MM.1S (cell line): ENCODE measurements around the gene CCDC107.

Experiments used
- DNase-seq: peaks from one replicate; pipeline ENCODE4 v3.0.0-alpha.2; 2015
- H2AFZ ChIP-seq: fragments of 300-600 bp; sonication (generic); 2 replicates; pipeline ENCODE4 v1.6.0; 2016; ENCODE audit warnings: antibody characterized with exemption, low read length
- H3F3A ChIP-seq: fragments of 300-600 bp; sonication (generic); 2 replicates; pipeline ENCODE4 v1.6.1; 2016; ENCODE audit warnings: mild to moderate bottlenecking, antibody characterized with exemption, low read length, moderate library complexity, mixed read lengths; ENCODE audit not compliant: insufficient read depth
- H3K27ac ChIP-seq: fragments of 300-600 bp; sonication (generic); 2 replicates; pipeline ENCODE4 v1.5.1; 2016; ENCODE audit warnings: mild to moderate bottlenecking, low read length
- H3K27me3 ChIP-seq: fragments of 300-600 bp; sonication (generic); replicated peaks from 2 replicates; pipeline ENCODE4 v1.6.0; 2016; ENCODE audit warnings: low read length; ENCODE audit not compliant: insufficient read depth
- H3K36me3 ChIP-seq: fragments of 300-600 bp; sonication (generic); replicated peaks from 2 replicates; pipeline ENCODE4 v1.6.1; 2016; ENCODE audit warnings: mild to moderate bottlenecking, low read length, mixed read lengths; ENCODE audit not compliant: insufficient read depth
- H3K4me1 ChIP-seq: fragments of 300-600 bp; sonication (generic); 2 replicates; pipeline ENCODE4 v1.6.1; 2016; ENCODE audit warnings: low read length, mixed read lengths
- H3K4me2 ChIP-seq: fragments of 300-600 bp; sonication (generic); 2 replicates; pipeline ENCODE4 v1.6.0; 2016; ENCODE audit warnings: low read depth, low read length
- H3K4me3 ChIP-seq: fragments of 300-600 bp; sonication (generic); 2 replicates; pipeline ENCODE4 v1.5.1; 2016; ENCODE audit warnings: low read length, mixed read lengths
- H3K79me2 ChIP-seq: fragments of 300-600 bp; sonication (generic); 2 replicates; pipeline ENCODE4 v1.6.1; 2016; ENCODE audit warnings: mixed run types, low read length, mixed read lengths
- H3K9ac ChIP-seq: fragments of 300-600 bp; sonication (generic); 2 replicates; pipeline ENCODE4 v1.6.1; 2016; ENCODE audit warnings: low read length, mixed read lengths
- H3K9me2 ChIP-seq: fragments of 300-600 bp; sonication (generic); replicated peaks from 2 replicates; pipeline ENCODE4 v1.6.1; 2016; ENCODE audit warnings: mild to moderate bottlenecking, low read length, mixed read lengths; ENCODE audit not compliant: insufficient read depth
- H3K9me3 ChIP-seq: fragments of 300-600 bp; sonication (generic); replicated peaks from 2 replicates; pipeline ENCODE4 v1.6.1; 2016; ENCODE audit warnings: mild to moderate bottlenecking, low read length, mixed read lengths; ENCODE audit not compliant: insufficient read depth
- H4K20me1 ChIP-seq: fragments of 300-600 bp; sonication (generic); 2 replicates; pipeline ENCODE4 v1.6.1; 2016; ENCODE audit warnings: mild to moderate bottlenecking, low read length, moderate library complexity, mixed read lengths; ENCODE audit not compliant: insufficient read depth
- EZH2 ChIP-seq: fragments of 300-600 bp; sonication (generic); optimal IDR thresholded peaks from 2 replicates; pipeline ENCODE3; 2017; ENCODE audit warnings: low read depth, mild to moderate bottlenecking, antibody characterized with exemption, low read length, mixed read lengths
- EZH2phosphoT487 ChIP-seq: fragments of 300-600 bp; sonication (generic); IDR thresholded peaks from 2 replicates; pipeline ENCODE4 v1.6.1; 2018; ENCODE audit warnings: antibody characterized with exemption, low read length
- TF ChIP-seq, protein P1 (sequence below): fragments of 300-600 bp; sonication (generic); IDR thresholded peaks from 2 replicates; pipeline ENCODE4 v1.5.1; 2016; ENCODE audit warnings: antibody characterized with exemption, low read length, mixed read lengths

CCDC107 gene

DNA sequence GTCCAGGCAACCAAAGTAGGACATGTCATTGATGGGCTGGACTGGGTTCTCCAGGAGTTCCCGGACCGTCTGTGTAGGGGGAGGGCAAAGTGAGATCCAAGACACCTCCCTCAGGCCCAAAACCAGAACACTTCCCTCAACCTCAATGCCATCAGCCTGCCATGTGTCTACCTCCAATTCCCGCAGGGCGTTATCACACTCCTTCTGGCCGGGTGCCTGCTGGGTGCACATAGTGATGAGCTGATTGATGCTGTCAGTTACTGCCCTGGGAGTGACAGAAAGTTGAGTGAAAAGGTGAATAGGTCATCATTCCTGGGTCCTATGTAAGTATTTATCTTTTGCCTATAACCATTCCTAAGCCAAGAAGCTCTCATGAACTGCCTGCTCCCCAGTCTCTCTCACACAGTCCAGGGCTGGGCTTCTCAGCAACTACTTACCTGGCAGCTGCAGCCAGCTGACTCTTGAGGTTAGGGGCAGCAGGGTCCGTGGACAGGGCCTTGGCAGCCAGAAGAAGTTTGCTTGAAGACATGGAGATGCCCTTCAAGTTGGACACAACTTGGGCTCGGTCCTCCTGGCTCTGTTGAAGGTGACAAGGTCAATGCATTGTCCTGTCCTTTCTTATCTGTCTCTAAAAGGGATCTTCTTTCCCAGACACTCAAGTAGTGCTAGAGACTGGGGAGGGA is 52.9 kb downstream of the CCDC107 start:
- peaks cover 4% of the 10 kb centered on the region for H3K36me3 ChIP-seq
- H3K27me3 ChIP-seq, result no peaks in the 10 kb centered on the region

More for the DNA sequence above, 52.9 kb downstream of the CCDC107 start:
- H3F3A ChIP-seq, result no peaks in the 10 kb centered on the region
- no peak for TF ChIP-seq EZH2
- no peak for TF ChIP-seq EZH2phosphoT487
- TF ChIP-seq, protein P1, sequence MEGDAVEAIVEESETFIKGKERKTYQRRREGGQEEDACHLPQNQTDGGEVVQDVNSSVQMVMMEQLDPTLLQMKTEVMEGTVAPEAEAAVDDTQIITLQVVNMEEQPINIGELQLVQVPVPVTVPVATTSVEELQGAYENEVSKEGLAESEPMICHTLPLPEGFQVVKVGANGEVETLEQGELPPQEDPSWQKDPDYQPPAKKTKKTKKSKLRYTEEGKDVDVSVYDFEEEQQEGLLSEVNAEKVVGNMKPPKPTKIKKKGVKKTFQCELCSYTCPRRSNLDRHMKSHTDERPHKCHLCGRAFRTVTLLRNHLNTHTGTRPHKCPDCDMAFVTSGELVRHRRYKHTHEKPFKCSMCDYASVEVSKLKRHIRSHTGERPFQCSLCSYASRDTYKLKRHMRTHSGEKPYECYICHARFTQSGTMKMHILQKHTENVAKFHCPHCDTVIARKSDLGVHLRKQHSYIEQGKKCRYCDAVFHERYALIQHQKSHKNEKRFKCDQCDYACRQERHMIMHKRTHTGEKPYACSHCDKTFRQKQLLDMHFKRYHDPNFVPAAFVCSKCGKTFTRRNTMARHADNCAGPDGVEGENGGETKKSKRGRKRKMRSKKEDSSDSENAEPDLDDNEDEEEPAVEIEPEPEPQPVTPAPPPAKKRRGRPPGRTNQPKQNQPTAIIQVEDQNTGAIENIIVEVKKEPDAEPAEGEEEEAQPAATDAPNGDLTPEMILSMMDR, result no peak
- H3K4me3 ChIP-seq, result no peak overlapping the region
- H3K9me2 ChIP-seq, result no peaks in the 10 kb centered on the region
- no peaks in the 10 kb centered on the region for H3K79me2 ChIP-seq
- no peaks in the 10 kb centered on the region for H3K4me1 ChIP-seq
- H3K9ac ChIP-seq, result no peak overlapping the region
- no peak overlapping the region for H3K27ac ChIP-seq
- no peak overlapping the region for H3K4me2 ChIP-seq
- H3K9me3 ChIP-seq, result no peaks in the 10 kb centered on the region
- H2AFZ ChIP-seq, result no peak overlapping the region
- H4K20me1 ChIP-seq, result no peaks in the 10 kb centered on the region
- DNase-seq, result no peak
